DMS53 treated with DMSO at 0.1 percent for 48 hours (cell line): Measurements from ENCODE around the gene ENGASE.

Source experiments
- DNase-seq: peaks from one replicate; lab custom pipeline; 2025; ENCODE audit not compliant: unreplicated experiment; lab: John Stamatoyannopoulos, UW

The ENGASE gene

DNA sequence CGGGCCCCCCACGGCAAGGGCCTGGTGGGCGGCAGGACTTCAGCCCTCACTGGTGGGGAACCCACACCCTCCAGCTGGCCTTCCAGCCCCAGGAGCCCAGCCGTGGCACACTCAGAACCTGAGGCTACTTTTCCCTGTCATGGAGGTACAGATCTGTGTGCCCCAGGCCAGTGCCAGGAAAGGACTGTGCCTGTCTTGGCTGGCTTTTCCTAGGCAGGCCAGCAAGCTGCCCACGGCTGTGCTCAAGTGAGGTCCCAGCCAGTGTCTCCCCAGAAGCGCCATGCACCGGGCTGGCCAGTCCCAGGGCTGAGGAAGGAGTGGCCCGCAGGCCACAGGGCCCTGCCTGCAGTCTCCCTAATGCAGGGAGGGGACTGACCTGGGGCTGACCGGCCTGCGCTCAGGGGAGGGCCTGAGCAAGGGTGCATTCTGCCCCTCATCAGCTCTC is 16.6 kb downstream of the ENGASE start:
- DNase-seq, result no peak

DNA sequence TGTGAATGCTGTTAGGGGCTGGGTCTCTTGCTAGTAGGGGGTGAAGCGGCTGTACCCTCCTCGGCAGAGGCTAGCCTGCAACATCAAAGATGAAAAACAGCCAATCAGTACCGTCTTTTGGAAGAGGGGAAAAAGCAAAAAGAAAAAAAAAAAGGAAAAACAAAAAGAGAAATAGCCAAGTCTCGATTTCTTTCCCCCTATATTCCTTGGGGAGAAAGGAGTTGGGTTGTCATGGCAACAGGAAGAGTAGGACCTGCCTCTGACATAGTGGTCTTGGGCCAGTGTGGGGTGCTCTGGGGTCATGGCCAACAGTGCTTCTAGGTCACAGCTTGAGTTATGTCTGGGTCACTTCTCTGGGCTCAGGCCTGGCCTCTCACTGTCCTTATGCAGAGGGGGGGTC is 17.9 kb downstream of the ENGASE start:
- no peak for DNase-seq

DNA sequence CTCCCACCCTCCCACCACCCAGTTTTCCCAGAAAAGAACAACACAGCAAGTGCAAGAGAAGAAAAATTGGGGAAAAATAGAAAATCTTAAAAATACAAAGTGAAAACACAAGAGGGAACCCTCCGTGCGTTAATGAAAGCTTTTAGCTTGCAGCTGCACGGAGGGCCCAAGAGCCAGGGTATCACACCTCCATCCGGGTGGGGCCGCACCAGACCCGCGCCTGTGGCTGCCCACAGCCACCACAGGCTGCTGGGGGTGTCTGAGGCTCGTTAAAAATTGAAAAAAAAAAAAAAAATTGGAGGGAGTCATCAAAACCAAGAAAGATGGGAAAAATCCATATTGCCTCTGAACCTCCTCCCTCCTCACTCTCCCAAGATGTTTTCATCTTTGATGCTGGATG is 18.6 kb downstream of the ENGASE start:
- no peak for DNase-seq

DNA sequence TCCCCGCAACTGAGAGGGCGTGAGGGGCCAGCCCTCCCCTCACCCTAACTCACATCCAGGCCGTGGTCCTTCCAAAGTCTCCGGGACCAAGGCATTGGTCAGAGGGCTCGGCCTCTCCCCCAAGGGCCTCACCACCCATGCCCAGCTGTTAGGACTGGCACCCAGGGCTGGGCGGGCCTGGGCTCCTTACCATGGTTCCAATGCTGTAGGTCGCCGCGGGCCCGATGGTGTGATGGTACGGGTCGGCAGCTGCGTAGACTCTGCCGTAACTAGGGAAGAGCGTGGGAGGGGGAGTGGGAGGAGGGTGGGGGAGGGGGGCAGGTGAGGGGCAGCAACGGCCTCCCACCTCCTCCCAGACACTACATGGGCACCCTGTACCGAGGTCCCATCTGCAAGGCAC is 19.6 kb downstream of the ENGASE start:
- no peak for DNase-seq

DNA sequence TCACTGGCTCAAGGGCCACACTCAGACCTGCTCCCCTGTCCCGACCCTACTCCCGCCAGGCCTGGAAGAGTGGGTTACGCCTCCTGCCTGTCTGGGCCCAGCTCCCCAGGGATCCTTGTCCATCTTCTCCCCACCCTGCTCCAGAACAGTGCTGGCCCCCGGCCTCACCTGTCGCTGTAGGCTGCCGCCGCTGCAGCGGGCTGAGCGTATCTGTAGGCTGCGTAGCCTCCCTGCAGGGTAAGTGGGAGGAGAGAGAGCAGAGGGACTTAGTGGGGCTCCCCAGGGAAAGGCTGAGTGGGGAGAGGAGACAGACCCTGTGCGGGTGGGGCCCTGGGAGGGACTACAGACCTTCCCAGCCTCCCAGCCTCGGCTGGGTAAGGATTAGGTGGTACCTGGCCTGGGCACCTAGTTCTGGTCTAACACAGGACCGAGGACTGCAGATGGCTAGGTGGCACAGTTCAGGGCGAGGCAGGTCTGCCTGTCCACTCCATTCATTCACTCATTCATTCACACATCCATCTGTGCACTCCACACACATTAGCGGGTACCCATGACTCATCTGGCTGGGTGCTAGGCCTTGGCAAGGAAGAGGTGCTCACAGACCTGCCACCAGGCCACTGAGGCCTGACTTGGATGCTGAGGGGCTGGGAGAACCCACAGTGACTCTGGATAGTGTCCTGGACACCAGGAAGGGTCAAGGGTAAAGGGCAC is 20.9 kb downstream of the ENGASE start:
- no peak for DNase-seq

- no peak for DNase-seq
Measured at GRCh38 chr17:79096477-79096876, 21.9 kb downstream of the ENGASE start.

DNA sequence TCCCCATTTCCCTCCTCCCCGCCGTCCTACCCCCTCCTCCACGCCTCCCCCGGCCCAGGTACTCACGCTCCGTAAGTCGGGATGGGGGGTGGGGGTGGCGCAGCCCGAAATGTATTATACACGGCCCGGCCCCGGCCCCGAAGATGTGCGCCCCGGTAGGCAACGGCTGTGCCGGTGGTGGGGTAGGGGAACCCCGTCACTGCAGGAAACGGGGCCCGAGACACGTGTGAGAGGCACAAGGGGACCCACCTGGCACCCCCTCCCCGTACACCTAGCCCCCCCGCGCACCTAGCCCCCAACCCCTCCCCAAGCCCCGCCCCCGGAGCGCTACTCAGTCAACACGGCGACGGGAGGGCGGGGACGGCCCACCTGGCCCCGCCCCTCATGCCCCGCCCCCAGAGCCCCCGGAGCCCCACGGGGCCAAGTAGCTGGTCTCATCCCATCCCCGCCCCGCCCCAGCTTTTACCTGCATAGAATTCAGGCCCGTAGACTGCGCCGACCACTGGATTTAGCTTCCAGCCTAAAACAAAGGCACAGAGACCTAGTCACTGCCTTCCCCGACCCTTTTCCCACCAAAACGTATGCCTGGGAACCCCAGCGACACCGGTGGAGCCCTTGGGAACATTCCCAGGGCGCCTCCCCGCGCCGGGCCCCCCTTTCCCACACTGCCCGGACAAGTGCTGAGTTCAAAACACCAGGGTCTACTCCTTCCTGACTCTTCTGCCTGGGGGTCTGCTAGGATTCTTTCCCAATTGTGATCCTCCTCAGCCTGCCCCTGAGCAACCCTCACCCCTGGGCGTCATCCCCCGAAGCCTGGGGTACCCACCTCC is 22.8 kb downstream of the ENGASE start:
- no peak for DNase-seq

GRCh38 chr17:79098282-79098867 is 23.8 kb downstream of the ENGASE start:
- no peak for DNase-seq

DNA sequence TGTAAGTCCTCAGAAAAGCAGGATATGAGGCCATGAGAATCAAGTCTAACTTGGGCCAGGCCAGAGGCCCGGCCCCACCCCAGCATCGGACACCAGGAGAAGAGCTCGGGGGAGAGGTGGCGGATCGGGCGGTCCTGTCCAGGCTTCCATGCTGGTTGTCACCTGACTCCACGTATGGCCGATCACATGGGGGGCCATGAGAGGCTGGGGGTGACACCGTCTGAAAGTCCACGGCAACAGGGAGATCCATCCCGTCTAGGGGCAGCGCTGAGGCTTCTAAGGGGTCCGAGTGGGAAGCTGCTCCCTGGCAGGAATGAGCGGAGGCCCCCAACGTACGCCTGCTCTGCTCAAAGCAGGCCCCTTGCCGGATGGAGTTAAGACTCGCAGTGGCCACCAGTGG is 25.8 kb downstream of the ENGASE start:
- no peak for DNase-seq

DNA sequence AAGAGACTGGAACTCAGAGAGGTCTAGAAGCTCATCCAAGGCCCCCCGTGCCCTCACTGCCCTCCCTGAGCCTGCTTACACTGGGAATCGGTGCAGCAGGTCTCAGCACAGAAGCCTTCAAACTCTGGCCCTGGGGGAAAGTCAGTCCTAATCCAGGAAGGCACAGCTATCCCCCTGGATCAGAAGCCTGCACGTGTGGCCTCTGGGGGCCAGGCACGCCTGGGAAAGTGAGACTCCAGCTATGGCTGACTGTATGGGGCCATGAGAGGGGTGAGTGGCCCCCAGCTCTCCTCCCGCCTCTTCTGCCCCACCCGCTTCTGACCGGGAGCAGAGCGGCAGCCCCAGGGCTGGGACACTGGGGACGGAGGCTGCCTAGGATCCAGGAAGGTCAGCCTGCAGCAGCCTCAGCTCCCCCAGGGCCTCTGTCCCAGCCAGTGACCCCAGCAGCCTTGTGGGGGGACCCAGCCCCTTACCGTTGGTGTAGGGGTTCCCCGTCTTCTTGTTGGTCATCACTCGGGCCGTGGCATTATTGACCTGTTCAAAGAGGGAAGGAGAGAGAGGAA is 26.6 kb downstream of the ENGASE start:
- DNase-seq, result no peak

- no peak for DNase-seq
Measured at GRCh38 chr17:79102214-79102613, 27.6 kb downstream of the ENGASE start.

DNA sequence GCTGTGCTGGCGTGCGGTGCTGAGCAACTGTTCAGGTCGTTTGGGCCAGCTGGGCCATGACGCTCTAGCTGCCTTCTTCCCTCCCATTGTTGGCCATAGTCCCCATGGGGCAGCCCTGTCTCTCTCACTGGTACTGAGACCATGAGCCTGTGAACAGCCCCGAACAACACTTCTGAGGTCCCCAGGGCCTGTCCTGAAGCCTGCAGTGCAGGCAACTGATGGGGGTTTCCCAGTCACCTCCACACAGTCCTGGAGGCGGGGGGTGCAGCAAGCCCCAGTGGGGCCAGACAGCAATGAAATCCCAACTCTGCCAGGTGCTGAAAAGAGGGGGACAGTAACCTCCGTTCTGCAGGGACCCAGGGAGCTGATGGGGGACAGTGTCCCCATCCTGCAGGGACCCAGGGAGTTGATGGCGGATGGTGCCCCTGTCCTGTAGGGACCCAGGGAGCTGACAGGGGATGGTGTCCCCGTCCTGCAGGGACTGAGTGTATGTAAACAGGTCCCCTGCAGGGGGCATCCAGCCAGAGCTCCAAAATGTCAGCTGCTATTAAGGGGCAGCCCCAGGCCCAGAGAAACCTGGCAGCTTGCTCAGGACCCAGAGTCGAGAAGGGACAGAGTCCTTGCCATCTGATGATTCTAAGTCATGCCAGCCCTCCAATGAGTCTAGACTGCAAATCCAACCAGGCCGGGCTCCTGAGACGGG is 30.4 kb downstream of the ENGASE start:
- no peak for DNase-seq

GRCh38 chr17:79105937-79106336 is 31.3 kb downstream of the ENGASE start:
- DNase-seq, result no peak

GRCh38 chr17:79106958-79107357 is 32.3 kb downstream of the ENGASE start:
- no peak for DNase-seq

DNA sequence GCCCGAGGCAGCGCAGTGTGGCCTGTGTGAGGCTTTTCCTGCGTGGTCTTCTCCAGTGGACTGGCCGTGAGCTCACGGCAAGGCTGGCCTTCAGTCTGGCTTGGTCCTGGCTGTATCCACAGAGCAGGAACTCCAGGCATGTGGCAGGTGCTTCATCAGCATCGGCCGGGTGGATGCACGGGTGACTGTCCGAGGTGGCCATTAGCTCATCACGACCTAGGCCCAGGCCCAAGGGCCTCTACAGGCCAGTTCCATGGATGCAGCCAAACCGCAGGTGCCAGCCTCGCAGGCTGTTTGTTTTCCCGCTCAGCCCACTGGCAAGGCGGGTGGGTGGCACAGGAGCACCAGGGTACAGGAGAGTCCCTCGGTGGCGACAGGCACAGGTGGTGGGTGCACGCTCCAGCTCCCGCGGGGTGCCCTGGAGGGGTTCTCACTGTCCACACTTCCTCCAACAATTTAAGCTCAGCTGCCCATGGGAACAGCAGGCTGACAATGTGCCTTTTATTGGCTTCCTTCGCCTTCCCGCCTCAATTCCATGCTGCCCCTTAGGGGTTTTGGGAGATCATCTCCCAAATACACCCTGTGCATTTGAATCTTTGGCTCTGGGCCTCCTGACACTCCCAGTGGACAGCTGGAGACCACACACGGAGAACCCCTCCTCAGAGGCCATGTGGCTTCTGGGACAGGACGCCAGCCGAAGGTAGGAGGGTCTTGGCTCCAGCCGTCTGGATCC is 33.0 kb downstream of the ENGASE start:
- DNase-seq, result no peak

GRCh38 chr17:79108232-79108850 is 33.7 kb downstream of the ENGASE start:
- no peak for DNase-seq

DNA sequence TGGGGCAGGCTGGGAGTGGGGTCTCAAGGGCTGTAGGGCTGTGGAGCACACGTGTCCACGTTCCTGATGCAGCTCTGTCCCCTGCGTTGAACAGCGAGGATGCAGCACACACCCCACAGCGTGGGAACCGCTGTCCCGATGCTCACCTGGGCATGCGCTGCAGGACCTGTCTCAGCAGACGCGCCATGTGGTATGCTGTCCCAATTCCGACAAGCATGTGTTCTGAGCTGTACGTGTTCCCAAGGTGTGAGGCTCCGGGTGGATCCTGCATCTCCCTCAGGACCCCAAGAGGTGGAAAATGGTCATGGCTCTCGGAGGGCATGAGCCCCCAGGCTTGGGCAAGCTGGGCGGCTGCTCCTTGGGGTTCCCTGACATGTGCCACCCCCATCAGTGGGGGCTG is 34.2 kb downstream of the ENGASE start:
- DNase-seq, result no peak

DNA sequence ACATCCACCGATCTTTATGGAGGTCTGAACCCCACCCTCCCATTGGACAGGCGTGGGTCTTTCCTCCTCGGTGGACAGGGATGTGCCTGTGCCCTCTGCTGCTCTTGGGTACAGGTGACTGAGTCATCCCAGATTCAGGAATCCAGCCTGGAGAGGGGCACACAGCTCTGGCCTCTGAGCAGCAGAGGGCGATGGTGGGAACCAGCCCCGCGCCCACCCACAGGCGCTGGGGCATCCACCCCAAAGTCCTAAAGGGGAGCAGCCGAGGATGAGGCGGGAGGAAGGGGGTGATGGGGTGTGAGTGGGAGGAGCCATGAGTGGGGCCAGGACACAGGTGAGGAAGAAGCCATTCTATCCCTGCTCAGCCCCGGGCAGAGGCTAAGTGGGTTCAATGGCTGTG is 35.0 kb downstream of the ENGASE start:
- no peak for DNase-seq

DNA sequence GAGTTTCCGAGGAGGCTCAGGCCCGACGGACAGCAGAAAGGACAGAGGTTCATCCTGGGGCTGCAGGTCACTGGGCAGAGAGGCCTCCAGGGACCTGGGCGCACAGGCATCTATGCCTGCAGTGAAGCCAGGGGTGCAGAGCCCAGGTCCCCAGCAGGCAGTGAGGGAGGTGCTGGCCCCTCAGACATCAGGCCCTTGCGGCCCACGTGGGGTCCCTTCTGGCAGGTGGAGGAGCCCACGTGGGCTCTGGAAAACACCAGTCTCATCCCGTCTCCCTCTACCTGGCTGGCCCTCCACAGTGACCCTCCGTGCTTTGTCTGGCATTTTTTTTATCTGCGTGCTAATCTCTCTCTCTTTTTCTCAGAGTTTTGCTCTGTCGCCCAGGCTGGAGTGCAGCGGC is 36.5 kb downstream of the ENGASE start:
- DNase-seq, result no peak

DNA sequence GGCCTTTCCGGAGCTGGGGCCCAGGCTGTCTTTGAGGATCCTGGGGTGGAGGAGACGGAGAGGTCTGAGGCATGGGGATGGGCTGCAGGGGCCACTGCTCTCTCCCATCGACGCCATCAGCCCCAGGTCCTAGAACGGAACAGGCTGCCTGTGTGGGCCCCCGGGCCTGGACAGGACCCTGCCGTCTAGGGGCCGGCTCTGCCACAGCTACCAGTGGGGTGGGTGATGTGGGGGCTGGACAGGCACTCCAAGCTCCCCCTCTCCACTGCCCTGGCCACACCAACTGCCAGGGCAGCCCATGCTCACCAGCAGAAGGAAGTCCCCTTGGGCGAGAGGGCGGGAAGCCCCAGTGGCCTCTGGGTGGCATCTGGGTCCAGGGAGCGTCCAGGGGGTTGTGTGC is 37.8 kb downstream of the ENGASE start:
- no peak for DNase-seq
